GM18861 (cell line): ENCODE data around the gene HDAC11.
"Not testable (repeated sequence)": the region's sequence is repeated elsewhere in the genome, so short reads cannot be mapped to it uniquely, and the experiment has no call there.

ENCODE experiments used
- ATAC-seq: cut with Tn5 transposase; IDR thresholded peaks from one replicate; pipeline ENCODE4 v1.9.1; 2021; ENCODE audit not compliant: unreplicated experiment

Gene HDAC11, protein sequence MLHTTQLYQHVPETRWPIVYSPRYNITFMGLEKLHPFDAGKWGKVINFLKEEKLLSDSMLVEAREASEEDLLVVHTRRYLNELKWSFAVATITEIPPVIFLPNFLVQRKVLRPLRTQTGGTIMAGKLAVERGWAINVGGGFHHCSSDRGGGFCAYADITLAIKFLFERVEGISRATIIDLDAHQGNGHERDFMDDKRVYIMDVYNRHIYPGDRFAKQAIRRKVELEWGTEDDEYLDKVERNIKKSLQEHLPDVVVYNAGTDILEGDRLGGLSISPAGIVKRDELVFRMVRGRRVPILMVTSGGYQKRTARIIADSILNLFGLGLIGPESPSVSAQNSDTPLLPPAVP

GRCh38 chr3:13479582-13480339 lies at the start of gene HDAC11:
Gene HDAC11 (plus strand): TSS chr3:13480306. CDS start chr3:13480348, 42 bp downstream.
- peak; percentile 94 for ATAC-seq

DNA sequence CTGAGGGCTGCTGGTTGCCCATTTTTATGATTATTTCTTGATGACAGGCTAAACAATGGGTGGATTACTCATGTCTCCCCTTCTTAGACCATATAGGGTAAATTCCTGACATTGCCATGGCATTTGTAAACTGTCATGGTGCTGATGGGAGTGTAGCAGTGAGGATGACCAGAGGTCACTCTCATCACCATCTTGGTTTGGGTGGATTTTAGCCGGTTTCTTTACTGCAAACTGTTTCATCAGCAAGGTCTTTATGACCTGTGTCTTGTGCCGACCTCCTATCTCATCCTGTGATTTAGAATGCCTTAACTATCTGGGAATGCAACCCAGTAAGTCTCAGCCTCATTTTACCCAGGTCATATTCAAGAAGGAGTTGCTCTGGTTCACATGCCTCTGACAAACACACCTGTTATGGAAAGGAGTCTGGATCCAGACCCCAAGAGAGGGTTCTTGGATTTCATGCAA lies 49.7 kb upstream of the HDAC11 start:
- not testable (repeated sequence) for ATAC-seq

DNA sequence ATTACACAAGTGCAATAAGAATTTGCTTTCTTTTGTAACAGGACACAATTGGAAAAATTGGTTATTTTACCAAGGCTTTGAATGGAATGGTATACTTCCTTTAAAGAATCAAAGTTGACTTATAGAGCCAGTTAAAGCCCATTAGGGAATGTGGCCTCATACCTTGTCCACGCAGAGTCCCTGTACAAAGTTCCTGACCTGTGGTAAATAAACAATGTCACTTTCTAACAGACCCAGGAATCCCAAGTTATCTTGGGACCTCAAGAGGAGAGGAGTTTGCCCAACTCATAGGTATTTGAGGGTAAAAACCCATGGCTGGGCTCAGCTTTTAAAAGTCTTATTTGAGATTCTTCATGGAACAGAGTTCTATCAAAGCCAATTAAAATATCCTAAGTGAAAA lies 48.0 kb upstream of the HDAC11 start:
- no peak for ATAC-seq

- no peak for ATAC-seq
These were observed 46.2 kb upstream of the HDAC11 start for GRCh38 chr3:13433912-13434311.

GRCh38 chr3:13436213-13436612 lies 43.9 kb upstream of the HDAC11 start:
- ATAC-seq = not testable (repeated sequence)

- no peak for ATAC-seq
These were observed 39.8 kb upstream of the HDAC11 start for GRCh38 chr3:13440204-13440817.

DNA sequence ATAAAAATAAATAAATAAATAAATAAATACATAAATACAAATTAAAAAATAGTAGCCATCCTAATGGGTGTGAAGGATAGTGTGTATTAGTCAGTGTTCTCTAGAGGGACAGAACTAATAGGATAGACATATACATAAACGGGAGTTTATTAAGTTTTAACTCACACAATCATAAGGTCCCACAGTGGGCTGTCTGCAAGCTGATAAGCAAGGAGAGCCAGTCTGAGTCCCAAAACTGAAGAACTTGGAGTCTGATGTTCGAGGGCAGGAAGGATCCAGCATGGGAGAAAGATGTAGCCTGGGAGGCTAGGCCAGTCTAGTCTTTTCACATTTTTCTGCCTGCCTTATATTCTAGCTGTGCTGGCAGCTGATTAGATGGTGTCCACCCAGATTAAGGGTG lies 37.2 kb upstream of the HDAC11 start:
- not testable (repeated sequence) for ATAC-seq

DNA sequence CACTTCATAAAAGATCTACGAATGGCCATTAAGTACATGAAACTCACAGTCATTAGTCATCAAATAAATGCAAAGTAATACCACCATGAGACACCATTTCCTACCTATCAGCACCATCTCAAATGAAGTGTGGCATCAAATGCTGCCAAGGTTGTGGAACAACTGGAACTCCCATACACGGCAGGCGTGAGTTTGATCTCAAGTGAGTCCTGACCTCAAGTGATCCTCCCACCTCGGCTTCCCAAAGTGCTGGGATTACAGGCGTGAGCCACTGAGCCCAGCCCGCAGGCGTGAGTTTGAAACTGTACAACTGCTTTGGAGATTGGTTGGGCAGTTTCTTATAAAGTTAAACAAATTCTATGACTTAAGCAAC lies 28.8 kb upstream of the HDAC11 start:
- ATAC-seq = peak; percentile 18

- no peak for ATAC-seq
These were observed 27.4 kb upstream of the HDAC11 start for GRCh38 chr3:13452490-13453335.

- ATAC-seq = no peak
These were observed 24.5 kb upstream of the HDAC11 start for GRCh38 chr3:13455644-13456043.

DNA sequence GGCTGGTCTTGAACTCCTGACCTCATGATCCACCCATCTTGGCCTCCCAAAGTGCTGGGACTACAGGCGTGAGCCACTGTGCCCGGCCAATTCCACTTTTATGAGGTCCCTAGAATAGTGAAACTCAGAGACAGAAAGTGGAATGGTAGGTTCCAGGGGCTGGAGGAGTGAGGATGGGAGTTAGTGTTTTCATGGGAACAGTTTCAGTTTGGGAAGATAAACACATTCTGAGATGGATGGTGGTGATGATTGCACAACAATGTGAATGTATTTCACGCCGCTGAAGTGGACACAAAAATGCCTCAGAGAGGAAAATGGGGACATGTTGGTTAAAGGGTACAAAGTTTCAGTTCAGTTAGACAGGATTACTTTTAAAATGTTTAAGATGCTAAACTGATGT lies 22.5 kb upstream of the HDAC11 start:
- ATAC-seq = no peak

DNA sequence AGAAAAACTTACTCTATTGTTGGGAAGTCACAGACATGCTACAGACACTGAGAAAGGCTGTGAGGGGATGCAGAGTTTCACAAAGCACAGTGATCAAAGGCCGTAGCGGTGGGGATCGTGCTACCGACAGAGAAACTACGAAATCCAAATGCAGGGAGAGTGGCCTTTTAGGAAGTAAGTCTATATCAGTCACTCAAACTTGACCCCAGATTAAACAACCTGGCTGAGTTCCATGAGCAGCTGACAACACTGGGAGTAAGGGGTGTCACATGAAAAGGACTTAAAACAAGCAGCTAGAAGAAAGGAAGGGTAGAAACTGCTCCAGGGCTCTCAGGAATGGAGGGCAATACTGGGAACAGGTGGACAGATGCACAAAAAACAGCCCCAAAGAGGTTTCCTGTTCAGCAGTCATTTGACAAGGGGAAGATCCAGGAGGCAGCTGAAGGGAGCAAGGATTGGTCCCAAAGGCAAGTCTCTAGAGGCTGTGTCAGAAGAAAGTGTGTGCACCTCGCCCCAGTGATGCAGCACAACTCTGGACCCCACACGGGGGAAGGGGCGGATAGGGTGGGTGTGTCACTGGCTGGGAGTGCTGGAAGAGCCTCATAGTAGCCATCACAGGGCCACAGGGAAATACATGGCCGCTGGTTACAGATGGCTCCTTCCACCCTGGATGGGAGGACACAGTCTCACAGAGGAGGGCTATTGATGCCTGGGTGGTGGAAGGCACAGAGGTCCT lies 20.3 kb upstream of the HDAC11 start:
- ATAC-seq = no peak

- ATAC-seq = no peak
These were observed 19.8 kb upstream of the HDAC11 start for GRCh38 chr3:13460341-13460736.

DNA sequence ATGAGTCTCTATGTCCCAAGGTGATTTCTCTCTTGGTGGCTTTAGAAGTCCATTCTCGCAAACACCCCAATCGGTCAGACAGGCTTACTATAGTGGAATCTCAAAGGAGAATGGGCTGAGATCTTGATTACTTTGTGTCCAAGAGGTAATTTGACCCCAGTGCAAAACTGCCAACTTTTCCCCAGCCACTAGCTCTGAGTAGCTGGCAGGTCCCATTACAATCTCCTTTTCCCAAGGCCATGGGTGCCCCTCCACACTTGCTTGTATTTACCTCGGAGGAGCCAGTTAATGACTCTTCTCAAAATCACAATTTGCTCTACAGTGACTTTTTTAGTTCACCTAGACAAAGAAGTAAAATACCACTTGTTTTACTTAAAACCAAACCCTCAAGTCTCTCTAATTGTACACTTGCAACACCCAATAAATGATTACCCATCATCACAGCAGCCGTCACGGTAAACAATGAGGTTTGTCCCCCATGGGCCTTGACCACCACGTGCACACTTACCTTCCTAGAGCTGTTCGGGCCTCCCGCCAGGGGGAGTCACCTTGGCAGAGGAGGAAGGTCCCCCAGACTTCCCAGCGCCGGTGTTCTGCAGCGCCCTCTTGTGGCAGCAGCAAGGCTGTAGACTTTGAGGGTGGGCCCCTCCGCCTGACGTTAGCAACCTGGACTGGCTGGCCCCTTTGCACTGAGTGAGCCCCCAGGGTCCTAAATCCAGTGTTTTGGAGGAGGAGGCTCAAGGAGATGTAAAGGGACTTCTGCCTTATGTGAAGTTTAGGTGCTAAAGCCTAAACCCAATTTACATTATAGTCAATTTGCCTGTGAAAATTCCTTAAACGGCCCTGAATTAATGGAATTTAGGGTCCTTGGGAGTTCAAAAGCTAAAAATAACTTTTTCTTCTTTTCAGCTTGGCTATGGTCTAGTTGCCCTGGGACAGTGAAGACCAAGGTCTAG lies 18.7 kb upstream of the HDAC11 start:
- peak; percentile 49 for ATAC-seq

GRCh38 chr3:13462125-13462629 lies 17.9 kb upstream of the HDAC11 start:
- ATAC-seq = no peak

DNA sequence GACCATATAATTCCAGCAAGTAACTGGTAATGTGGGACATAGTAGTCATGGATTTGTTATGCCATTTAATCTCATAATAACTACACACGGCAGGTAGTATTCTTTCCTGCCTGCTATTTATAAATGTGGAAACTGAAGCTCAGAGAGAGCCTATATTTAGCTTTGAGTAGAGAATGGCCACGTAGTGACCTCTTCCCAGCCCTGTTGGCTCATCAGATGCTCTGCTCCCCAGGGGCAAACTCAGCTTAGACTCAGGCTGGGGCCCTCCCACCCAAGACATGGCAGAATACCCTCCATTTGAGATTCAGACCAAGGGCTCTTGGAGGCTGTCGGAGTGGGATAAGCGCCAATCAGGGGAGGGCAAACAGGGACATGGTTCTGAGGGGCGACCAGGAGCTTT lies 17.3 kb upstream of the HDAC11 start:
- ATAC-seq = no peak

GRCh38 chr3:13463618-13464400 lies 16.3 kb upstream of the HDAC11 start:
- ATAC-seq = no peak

GRCh38 chr3:13465236-13465873 lies 14.8 kb upstream of the HDAC11 start:
- no peak for ATAC-seq
